H9 (cell line): ENCODE results near the gene ZBP1. TPM values are rescaled to one million over a fixed set of nuclear protein-coding genes. Genes with fewer than 3 reads are reported as not detected.

Experiments
- DNase-seq: peaks from one replicate; pipeline ENCODE4 v3.0.0-alpha.2; 2017
- H2AFZ ChIP-seq: one replicate; pipeline ENCODE4 v1.6.1; 2013; ENCODE audit warnings: mild to moderate bottlenecking, low read length, control low read depth, moderate library complexity
- H2AK5ac ChIP-seq: 2 replicates; pipeline ENCODE4 v1.6.1; 2013; ENCODE audit warnings: low read length, control low read depth, mixed read lengths; ENCODE audit not compliant: insufficient read length
- H2BK120ac ChIP-seq: one replicate; pipeline ENCODE4 v1.6.1; 2013; ENCODE audit warnings: low read depth, mild to moderate bottlenecking, low read length, control low read depth, inconsistent platforms; ENCODE audit not compliant: poor library complexity, severe bottlenecking
- H2BK12ac ChIP-seq: 2 replicates; pipeline ENCODE4 v1.6.1; 2013; ENCODE audit warnings: low read length, control low read depth, mixed read lengths, low read depth; ENCODE audit not compliant: insufficient read length
- H2BK15ac ChIP-seq: 2 replicates; pipeline ENCODE4 v1.6.1; 2013; ENCODE audit warnings: low read depth, low read length, control low read depth
- H2BK20ac ChIP-seq: one replicate; pipeline ENCODE4 v1.6.1; 2013; ENCODE audit warnings: low read depth, mild to moderate bottlenecking, low read length, control low read depth, inconsistent platforms; ENCODE audit not compliant: poor library complexity, severe bottlenecking
- H2BK5ac ChIP-seq: 2 replicates; pipeline ENCODE4 v1.6.1; 2013; ENCODE audit warnings: low read length, control low read depth, mixed read lengths; ENCODE audit not compliant: insufficient read length
- H3K14ac ChIP-seq: 2 replicates; pipeline ENCODE4 v1.6.1; 2013; ENCODE audit warnings: low read length, control low read depth; ENCODE audit not compliant: insufficient read depth
- H3K18ac ChIP-seq: 2 replicates; pipeline ENCODE4 v1.6.1; 2013; ENCODE audit warnings: low read depth, mild to moderate bottlenecking, mixed read lengths, low read length, control low read depth; ENCODE audit not compliant: insufficient read length
- H3K23ac ChIP-seq: 2 replicates; pipeline ENCODE4 v1.6.1; 2013; ENCODE audit warnings: low read length, control low read depth, mixed read lengths, low read depth; ENCODE audit not compliant: insufficient read length
- H3K23me2 ChIP-seq: 2 replicates; pipeline ENCODE4 v1.6.1; 2013; ENCODE audit warnings: low read depth, mild to moderate bottlenecking, mixed read lengths, low read length, control low read depth; ENCODE audit not compliant: insufficient read length, poor library complexity, severe bottlenecking
- H3K27ac ChIP-seq: 2 replicates; pipeline ENCODE4 v1.5.1; 2013; ENCODE audit warnings: low read length, control low read depth, mixed read lengths, low read depth; ENCODE audit not compliant: insufficient read length
- H3K27me3 ChIP-seq: 2 replicates; pipeline ENCODE4 v1.6.1; 2013; ENCODE audit warnings: low read length, control low read depth, inconsistent platforms; ENCODE audit not compliant: insufficient read depth
- H3K4ac ChIP-seq: 2 replicates; pipeline ENCODE4 v1.6.1; 2013; ENCODE audit warnings: low read depth, mild to moderate bottlenecking, control low read depth, inconsistent platforms, low read length, moderate library complexity
- H3K4me1 ChIP-seq: 2 replicates; pipeline ENCODE4 v1.6.1; 2013; ENCODE audit warnings: low read length, control low read depth, inconsistent platforms; ENCODE audit not compliant: insufficient read depth
- H3K4me2 ChIP-seq: 2 replicates; pipeline ENCODE4 v1.6.1; 2013; ENCODE audit warnings: low read length, control low read depth, mixed read lengths; ENCODE audit not compliant: insufficient read length, insufficient read depth
- H3K56ac ChIP-seq: 2 replicates; pipeline ENCODE4 v1.6.1; 2013; ENCODE audit warnings: low read depth, mild to moderate bottlenecking, mixed read lengths, low read length, control low read depth; ENCODE audit not compliant: insufficient read length
- H3K79me1 ChIP-seq: 2 replicates; pipeline ENCODE4 v1.6.1; 2013; ENCODE audit warnings: low read depth, mild to moderate bottlenecking, moderate library complexity, low read length, control low read depth, inconsistent platforms; ENCODE audit not compliant: insufficient read depth, poor library complexity, severe bottlenecking
- H3K79me2 ChIP-seq: 2 replicates; pipeline ENCODE4 v1.6.1; 2013; ENCODE audit warnings: low read length, control low read depth, inconsistent platforms; ENCODE audit not compliant: insufficient read depth
- H3K9ac ChIP-seq: 2 replicates; pipeline ENCODE4 v1.6.1; 2013; ENCODE audit warnings: low read length, control low read depth, mixed read lengths; ENCODE audit not compliant: insufficient read length; ENCODE audit errors: extremely low read depth
- H3K9me3 ChIP-seq: one replicate; pipeline ENCODE4 v1.6.1; 2013; ENCODE audit warnings: low read depth, low read length, inconsistent platforms; ENCODE audit not compliant: control insufficient read depth
- H3T11ph ChIP-seq: one replicate; pipeline ENCODE4 v1.6.1; 2013; ENCODE audit warnings: mild to moderate bottlenecking, low read length, control low read depth, inconsistent platforms
- H4K20me1 ChIP-seq: one replicate; pipeline ENCODE4 v1.6.1; 2013; ENCODE audit not compliant: control insufficient read depth, insufficient read length, insufficient read depth
- H4K5ac ChIP-seq: 2 replicates; pipeline ENCODE4 v1.6.1; 2013; ENCODE audit warnings: low read depth, mild to moderate bottlenecking, mixed read lengths, low read length, control low read depth; ENCODE audit not compliant: insufficient read length
- H4K8ac ChIP-seq: replicated peaks from 2 replicates; pipeline ENCODE4 v1.6.1; 2013; ENCODE audit warnings: low read length, control low read depth, mixed read lengths, low read depth; ENCODE audit not compliant: insufficient read length
- H4K91ac ChIP-seq: 2 replicates; pipeline ENCODE4 v1.6.1; 2013; ENCODE audit warnings: low read depth, mild to moderate bottlenecking, moderate library complexity, mixed read lengths, low read length, control low read depth; ENCODE audit not compliant: insufficient read length
- H3K27ac Mint-ChIP-seq, 3 experiments: 2 replicates in 2 of 3; 3 replicates in 1 of 3; pipeline ENCODE4 v1.8.0; 2020 to 2021; ENCODE audit warnings: mixed read lengths in 3 of 3, mild to moderate bottlenecking in 1 of 3, moderate library complexity in 1 of 3
- H3K27me3 Mint-ChIP-seq: 2 replicates; pipeline ENCODE4 v1.8.0; 2021; ENCODE audit warnings: low read depth, mild to moderate bottlenecking, moderate library complexity, mixed read lengths
- H3K36me3 Mint-ChIP-seq, 3 experiments: 2 replicates in 2 of 3; 3 replicates in 1 of 3; pipeline ENCODE4 v1.8.0; 2020 to 2021; ENCODE audit warnings: low read depth in 3 of 3, mixed read lengths in 3 of 3; ENCODE audit not compliant: insufficient read depth in 1 of 3
- H3K4me1 Mint-ChIP-seq, 2 experiments: 2 replicates each; pipeline ENCODE4 v1.8.0; 2020; ENCODE audit warnings: mixed read lengths in 2 of 2
- H3K4me3 Mint-ChIP-seq, 2 experiments: 2 replicates in 1 of 2; 3 replicates in 1 of 2; pipeline ENCODE4 v1.8.0; 2020 to 2021; ENCODE audit warnings: mild to moderate bottlenecking in 2 of 2, mixed read lengths in 2 of 2, moderate library complexity in 1 of 2
- H3K9me3 Mint-ChIP-seq, 2 experiments: 2 replicates in 1 of 2; 3 replicates in 1 of 2; pipeline ENCODE4 v1.8.0; 2020; ENCODE audit warnings: mild to moderate bottlenecking in 2 of 2, mixed read lengths in 2 of 2, moderate library complexity in 1 of 2
- WGBS: extraction: QIAGEN DNeasy Blood & Tissue Kit; methylation state at CpG from one replicate; pipeline ENCODE4 v1.1.7; 2013; ENCODE audit warnings: missing lambda C conversion rate, low lambda C conversion rate, mixed read lengths; ENCODE audit not compliant: insufficient read length; ENCODE audit errors: extremely low coverage; 5-methylcytosine and 5-hydroxymethylcytosine counted together
- total RNA-seq: library from RNA; stranded (reverse); gene quantifications from 2 replicates; pipeline ENCODE4 v1.2.1, GENCODE V29; 2021
- TF ChIP-seq, protein P1 (sequence below): fragments of 200-600 bp; sonication (generic); conservative IDR thresholded peaks from 3 replicates; pipeline ENCODE4 v1.8.0; 2021; ENCODE audit warnings: antibody characterized with exemption, mild to moderate bottlenecking

The ZBP1 gene
- total RNA-seq, 1 experiment from 2014 or later: not detected

GRCh38 chr20:57563522-57563921 lies 56.7 kb downstream of the ZBP1 start:
- Histone ChIP-seq H3K14ac (no peak overlapping the region), H3K23me2 (no peaks in the 10 kb centered on the region), H2BK5ac (no peak overlapping the region), H3K27ac (no peak overlapping the region), H3K23ac (no peak overlapping the region), H2AK5ac (no peak overlapping the region), H3K79me1 (no peaks in the 10 kb centered on the region), H4K91ac (no peak overlapping the region), H3K9me3 (no peaks in the 10 kb centered on the region), H3K18ac (no peak overlapping the region), H3K4ac (no peak overlapping the region), H3K56ac (no peak overlapping the region), H3K4me2 (no peak overlapping the region), H2BK120ac (no peak overlapping the region), H2BK12ac (no peak overlapping the region), H3K9ac (no peak overlapping the region), H4K5ac (no peak overlapping the region), H4K20me1 (no peaks in the 10 kb centered on the region), H2BK20ac (no peak overlapping the region), H3K27me3 (no peaks in the 10 kb centered on the region), H3T11ph (no peak overlapping the region), H3K4me1 (no peaks in the 10 kb centered on the region), H2AFZ (no peak overlapping the region), H4K8ac (no peak overlapping the region), H3K79me2 (no peaks in the 10 kb centered on the region), H2BK15ac (no peak overlapping the region)
- Mint-ChIP-seq H3K27me3 (peaks cover 15% of the 10 kb centered on the region), H3K4me3 (no peak overlapping the region), H3K4me1 (no peaks in the 10 kb centered on the region), H3K27ac (no peak overlapping the region), H3K36me3 (no peaks in the 10 kb centered on the region), H3K9me3 (no peaks in the 10 kb centered on the region)
- DNase-seq: no peak
- TF ChIP-seq, protein P1, sequence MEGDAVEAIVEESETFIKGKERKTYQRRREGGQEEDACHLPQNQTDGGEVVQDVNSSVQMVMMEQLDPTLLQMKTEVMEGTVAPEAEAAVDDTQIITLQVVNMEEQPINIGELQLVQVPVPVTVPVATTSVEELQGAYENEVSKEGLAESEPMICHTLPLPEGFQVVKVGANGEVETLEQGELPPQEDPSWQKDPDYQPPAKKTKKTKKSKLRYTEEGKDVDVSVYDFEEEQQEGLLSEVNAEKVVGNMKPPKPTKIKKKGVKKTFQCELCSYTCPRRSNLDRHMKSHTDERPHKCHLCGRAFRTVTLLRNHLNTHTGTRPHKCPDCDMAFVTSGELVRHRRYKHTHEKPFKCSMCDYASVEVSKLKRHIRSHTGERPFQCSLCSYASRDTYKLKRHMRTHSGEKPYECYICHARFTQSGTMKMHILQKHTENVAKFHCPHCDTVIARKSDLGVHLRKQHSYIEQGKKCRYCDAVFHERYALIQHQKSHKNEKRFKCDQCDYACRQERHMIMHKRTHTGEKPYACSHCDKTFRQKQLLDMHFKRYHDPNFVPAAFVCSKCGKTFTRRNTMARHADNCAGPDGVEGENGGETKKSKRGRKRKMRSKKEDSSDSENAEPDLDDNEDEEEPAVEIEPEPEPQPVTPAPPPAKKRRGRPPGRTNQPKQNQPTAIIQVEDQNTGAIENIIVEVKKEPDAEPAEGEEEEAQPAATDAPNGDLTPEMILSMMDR: no peak
- no CpG with 5 or more reads among the region's 12 CpGs for WGBS
